ENCODE measurements around the gene SEMA6D. TPM values are rescaled to one million over a fixed set of nuclear protein-coding genes. Genes with fewer than 3 reads are reported as not detected.

SEMA6D gene
- total and polyA plus RNA-seq, 10 of the 15 experiments (the other 5 are each of a cell fraction or from before 2014, with no cell fraction given), result 0.01 to 0.52 (median 0.09) TPM; not detected in 6

DNA sequence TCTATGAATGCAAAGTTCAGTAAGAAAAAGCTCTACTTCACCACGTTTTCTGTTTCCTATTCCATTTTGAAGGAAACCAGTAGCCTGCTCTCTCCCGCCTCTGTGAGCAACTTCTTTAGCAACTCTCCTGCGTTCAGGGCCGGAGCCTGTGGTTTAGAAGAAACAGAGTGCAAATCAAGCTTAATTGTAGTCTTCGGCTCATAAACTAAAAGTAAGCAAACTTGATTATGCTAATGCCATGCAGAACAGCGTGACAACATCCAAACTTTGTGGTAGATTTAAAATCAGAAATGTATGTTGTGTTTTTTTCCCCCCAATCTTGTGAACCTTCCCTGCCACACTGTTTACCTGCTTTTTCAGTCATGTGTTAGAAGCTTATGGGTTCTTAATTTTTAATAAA, 87.4 kb downstream of the SEMA6D start (continued):
- TF ChIP-seq SMC3 (IDR thresholded peaks at IDR 0.05; ENCODE audit: borderline replicate concordance, low read length) (no peak), NFYB (IDR thresholded peaks at IDR 0.05; ENCODE audit: insufficient read depth, low read depth, low read length) (no peak), RBBP5 (conservative IDR thresholded peaks at IDR 0.05) (no peak)

- FAIRE-seq (no peak), DNase-seq (ENCODE audit: low read depth, low spot score) (no peak), ATAC-seq (no peak)
- Histone ChIP-seq H3K4me1 (ENCODE audit: control insufficient read depth, insufficient read depth, low read length) (no peaks in the 10 kb centered on the region), H4K20me1 (ENCODE audit: control insufficient read depth, insufficient read depth) (no peaks in the 10 kb centered on the region), H3K36me3 (ENCODE audit: control insufficient read depth in 2 of 2, insufficient read depth in 2 of 2, low read length in 1 of 2) (no peaks in the 10 kb centered on the region), H3K9ac (ENCODE audit: control insufficient read depth, insufficient read depth, low read length) (no peak overlapping the region), H3K79me2 (ENCODE audit: control insufficient read depth, insufficient read depth, low read length) (no peaks in the 10 kb centered on the region), H3K27ac (ENCODE audit: control insufficient read depth, insufficient read depth) (no peak overlapping the region), H2AFZ (ENCODE audit: control insufficient read depth, low read depth, low read length) (no peak overlapping the region), H3K4me3 (no peak overlapping the region), H3K4me2 (ENCODE audit: control insufficient read depth, insufficient read depth) (no peak overlapping the region), H3K9me3 (replicated peaks; ENCODE audit: control insufficient read depth, insufficient read depth, low read length) (no peaks in the 10 kb centered on the region), H3K27me3 (replicated peaks in 1 of 2; ENCODE audit: control insufficient read depth in 2 of 2, insufficient read depth in 2 of 2, low read length in 1 of 2) (no peaks in the 10 kb centered on the region)
- no TSS peak for BruUV-seq (replicated peaks)
- in situ Hi-C loops (cut with MboI), result no loop called here
- 74% methylated on average over 2 of the region's 2 CpGs for WGBS (ENCODE audit: insufficient coverage, insufficient replicate concordance, low lambda C conversion rate, missing lambda C conversion rate)
- SMC1A ChIA-PET (ENCODE audit: uncharacterized antibody, unreplicated experiment), result interaction anchor here (1.0 to 1.1 kb wide), 2 partner anchors 9 kb away, joined by 3 to 4 read pairs; no protein-coding TSS in a partner anchor
- CTCF ChIA-PET, result no interaction called here
- RAD21 ChIA-PET (ENCODE audit: unreplicated experiment), result no interaction called here
- POLR2A ChIA-PET, result no interaction called here
- intact Hi-C loops (cut with micrococcal nuclease; ENCODE audit: unreplicated experiment), result no loop called here
- no peak for TF ChIP-seq USF2 (IDR thresholded peaks at IDR 0.05; ENCODE audit: borderline replicate concordance, low read depth, low read length)
- no peak for TF ChIP-seq RELA (IDR thresholded peaks at IDR 0.05; ENCODE audit: borderline replicate concordance, partially characterized antibody)
- no peak for TF ChIP-seq RB1 (IDR thresholded peaks at IDR 0.05; ENCODE audit: borderline replicate concordance)
- TF ChIP-seq EED (IDR thresholded peaks at IDR 0.05; ENCODE audit: low read depth), result no peak
- TF ChIP-seq IKZF1 (conservative IDR thresholded peaks at IDR 0.05), result no peak
- TF ChIP-seq SRF (IDR thresholded peaks at IDR 0.05; ENCODE audit: low read depth in 2 of 2, low read length in 2 of 2), result no peak
- no peak for TF ChIP-seq GATAD2B (conservative IDR thresholded peaks at IDR 0.05; ENCODE audit: low read depth)
- TF ChIP-seq TARDBP (IDR thresholded peaks at IDR 0.05; ENCODE audit: borderline replicate concordance), result no peak
- TF ChIP-seq, protein P1, sequence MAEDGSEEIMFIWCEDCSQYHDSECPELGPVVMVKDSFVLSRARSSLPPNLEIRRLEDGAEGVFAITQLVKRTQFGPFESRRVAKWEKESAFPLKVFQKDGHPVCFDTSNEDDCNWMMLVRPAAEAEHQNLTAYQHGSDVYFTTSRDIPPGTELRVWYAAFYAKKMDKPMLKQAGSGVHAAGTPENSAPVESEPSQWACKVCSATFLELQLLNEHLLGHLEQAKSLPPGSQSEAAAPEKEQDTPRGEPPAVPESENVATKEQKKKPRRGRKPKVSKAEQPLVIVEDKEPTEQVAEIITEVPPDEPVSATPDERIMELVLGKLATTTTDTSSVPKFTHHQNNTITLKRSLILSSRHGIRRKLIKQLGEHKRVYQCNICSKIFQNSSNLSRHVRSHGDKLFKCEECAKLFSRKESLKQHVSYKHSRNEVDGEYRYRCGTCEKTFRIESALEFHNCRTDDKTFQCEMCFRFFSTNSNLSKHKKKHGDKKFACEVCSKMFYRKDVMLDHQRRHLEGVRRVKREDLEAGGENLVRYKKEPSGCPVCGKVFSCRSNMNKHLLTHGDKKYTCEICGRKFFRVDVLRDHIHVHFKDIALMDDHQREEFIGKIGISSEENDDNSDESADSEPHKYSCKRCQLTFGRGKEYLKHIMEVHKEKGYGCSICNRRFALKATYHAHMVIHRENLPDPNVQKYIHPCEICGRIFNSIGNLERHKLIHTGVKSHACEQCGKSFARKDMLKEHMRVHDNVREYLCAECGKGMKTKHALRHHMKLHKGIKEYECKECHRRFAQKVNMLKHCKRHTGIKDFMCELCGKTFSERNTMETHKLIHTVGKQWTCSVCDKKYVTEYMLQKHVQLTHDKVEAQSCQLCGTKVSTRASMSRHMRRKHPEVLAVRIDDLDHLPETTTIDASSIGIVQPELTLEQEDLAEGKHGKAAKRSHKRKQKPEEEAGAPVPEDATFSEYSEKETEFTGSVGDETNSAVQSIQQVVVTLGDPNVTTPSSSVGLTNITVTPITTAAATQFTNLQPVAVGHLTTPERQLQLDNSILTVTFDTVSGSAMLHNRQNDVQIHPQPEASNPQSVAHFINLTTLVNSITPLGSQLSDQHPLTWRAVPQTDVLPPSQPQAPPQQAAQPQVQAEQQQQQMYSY (CRISPR knock-in tag; IDR thresholded peaks at IDR 0.05), result no peak
- TF ChIP-seq POLR2AphosphoS5 (IDR thresholded peaks at IDR 0.05; ENCODE audit: low read length), result no peak
- no peak for TF ChIP-seq ZBTB40 (IDR thresholded peaks at IDR 0.05; ENCODE audit: borderline replicate concordance)
- no peak for TF ChIP-seq EP300 (IDR thresholded peaks at IDR 0.05; ENCODE audit: borderline replicate concordance in 1 of 2, control insufficient read depth in 1 of 2, low read depth in 2 of 2, low read length in 2 of 2)
Measured at GRCh38 chr15:47806008-47806407, 88.7 kb downstream of the SEMA6D start.
